ENCODE data around the gene UPF2. TPM values are rescaled to one million over a fixed set of nuclear protein-coding genes. Genes with fewer than 3 reads are reported as not detected.

UPF2 gene
- total RNA-seq, 3 donors from 2014 or later, result 20.6 to 36.8 (median 22.3) TPM

- no peaks in the 10 kb centered on the region for H3K36me3 ChIP-seq (ENCODE audit: low read depth)
- intact Hi-C loops (cut with DNase I, micrococcal nuclease), result no loop called here
- no peak for TF ChIP-seq CTCF (IDR thresholded peaks at IDR 0.05)
- no peak for ATAC-seq
- no peaks in the 10 kb centered on the region for H3K4me1 ChIP-seq (ENCODE audit: low read depth)
- no peaks in the 10 kb centered on the region for H3K9me3 ChIP-seq
- DNase-seq, result no peak
- no peak overlapping the region for H3K4me3 ChIP-seq
These were observed 20.8 kb upstream of the UPF2 start for GRCh38 chr10:12063483-12063818.

GRCh38 chr10:12062754-12063482, 20.3 kb upstream of the UPF2 start:
- intact Hi-C loops (cut with DNase I, micrococcal nuclease), result no loop called here
- Histone ChIP-seq H3K36me3 (ENCODE audit: low read depth) (no peaks in the 10 kb centered on the region), H3K4me1 (ENCODE audit: low read depth) (no peaks in the 10 kb centered on the region), H3K9me3 (no peaks in the 10 kb centered on the region), H3K4me3 (no peak overlapping the region)
- DNase-seq (no peak), ATAC-seq (no peak)
- no peak for TF ChIP-seq CTCF (IDR thresholded peaks at IDR 0.05)

- no peak overlapping the region for H3K4me3 ChIP-seq
- intact Hi-C loops (cut with DNase I, micrococcal nuclease), result no loop called here
- no peak for DNase-seq
- no peak for ATAC-seq
- no peaks in the 10 kb centered on the region for H3K36me3 ChIP-seq (ENCODE audit: low read depth)
- no peak for TF ChIP-seq CTCF (IDR thresholded peaks at IDR 0.05)
- no peaks in the 10 kb centered on the region for H3K4me1 ChIP-seq (ENCODE audit: low read depth)
- H3K9me3 ChIP-seq, result no peaks in the 10 kb centered on the region
These were observed 18.5 kb upstream of the UPF2 start for GRCh38 chr10:12061124-12061523.

- Histone ChIP-seq H3K4me3 (no peak overlapping the region), H3K4me1 (ENCODE audit: low read depth) (no peaks in the 10 kb centered on the region), H3K9me3 (no peaks in the 10 kb centered on the region), H3K36me3 (ENCODE audit: low read depth) (no peaks in the 10 kb centered on the region)
- no peak for TF ChIP-seq CTCF (IDR thresholded peaks at IDR 0.05)
- intact Hi-C loops (cut with DNase I, micrococcal nuclease), result no loop called here
- DNase-seq (no peak), ATAC-seq (no peak)
These were observed 14.1 kb upstream of the UPF2 start for GRCh38 chr10:12056748-12057147.

GRCh38 chr10:12055732-12056131, 13.1 kb upstream of the UPF2 start:
- ATAC-seq, result no peak
- TF ChIP-seq CTCF (IDR thresholded peaks at IDR 0.05), result no peak
- Histone ChIP-seq H3K9me3 (no peaks in the 10 kb centered on the region), H3K4me1 (ENCODE audit: low read depth) (no peaks in the 10 kb centered on the region), H3K36me3 (ENCODE audit: low read depth) (no peaks in the 10 kb centered on the region), H3K4me3 (no peak overlapping the region)
- intact Hi-C loops (cut with DNase I, micrococcal nuclease), result no loop called here
- no peak for DNase-seq

- no peak for ATAC-seq
- Histone ChIP-seq H3K4me3 (no peak overlapping the region), H3K36me3 (ENCODE audit: low read depth) (no peaks in the 10 kb centered on the region), H3K9me3 (no peaks in the 10 kb centered on the region), H3K4me1 (ENCODE audit: low read depth) (no peaks in the 10 kb centered on the region)
- TF ChIP-seq CTCF (IDR thresholded peaks at IDR 0.05), result no peak
- intact Hi-C loops (cut with DNase I, micrococcal nuclease), result no loop called here
- DNase-seq, result no peak
These were observed 8.6 kb upstream of the UPF2 start for GRCh38 chr10:12051241-12051640.

All from mucosa of descending colon (tissue), 3 donors.